ENCODE measurements around the gene HECTD4. TPM values are rescaled to one million over a fixed set of nuclear protein-coding genes. Genes with fewer than 3 reads are reported as not detected.

The HECTD4 gene
- total and polyA plus RNA-seq, 2 experiments from 2014 or later = 25.7 to 36.9 TPM

DNA sequence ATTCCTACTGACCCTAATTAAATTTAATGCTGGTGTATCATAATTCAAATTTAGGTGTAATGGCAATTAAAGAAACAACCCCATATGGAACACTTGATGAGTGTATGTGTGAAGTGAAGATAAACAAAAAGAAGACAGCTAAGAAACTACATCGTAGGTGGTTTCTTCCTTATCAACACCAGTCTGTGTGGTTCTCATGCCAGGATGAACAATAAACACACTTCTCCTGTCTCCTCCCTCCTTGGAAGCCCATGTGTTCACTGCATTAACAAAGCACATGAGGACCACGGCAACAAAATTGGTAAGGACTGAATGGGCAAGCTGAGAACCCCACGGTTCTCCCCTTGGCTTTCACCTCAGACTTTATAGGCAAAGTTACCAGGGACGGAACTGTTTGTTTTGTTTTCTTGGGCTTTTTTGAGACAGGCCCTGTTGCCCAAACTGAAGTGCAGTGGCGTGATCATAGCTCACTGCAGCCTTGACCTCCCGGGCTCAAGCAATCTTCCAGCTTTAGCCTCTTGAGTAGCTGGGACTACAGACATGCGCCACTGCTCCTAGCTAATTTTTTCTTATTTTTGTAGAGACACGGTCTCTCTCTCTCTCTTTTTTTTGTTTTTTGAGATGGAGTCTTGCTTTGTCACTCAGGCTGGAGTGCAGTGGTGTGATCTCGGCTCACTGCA, 185.9 kb downstream of the HECTD4 start:
- H3K4me3 ChIP-seq = no peak overlapping the region
- H3K9me2 ChIP-seq (ENCODE audit: insufficient read depth) = no peaks in the 10 kb centered on the region
- Mint-ChIP-seq H3K4me1 (peaks cover 3% of the 10 kb centered on the region; the same call in 2 of the 3 replicates), H3K36me3 (ENCODE audit: low read depth) (peaks cover 23% of the 10 kb centered on the region), H3K27ac (no peak overlapping the region), H3K4me3 (no peak overlapping the region), H3K9me3 (no peaks in the 10 kb centered on the region), H3K27me3 (ENCODE audit: insufficient read depth, low read depth, poor library complexity) (peaks cover 5% of the 10 kb centered on the region)
- DNase-seq (ENCODE audit: low spot score) = no peak
- no peaks in the 10 kb centered on the region for H3F3A ChIP-seq (replicated peaks; ENCODE audit: low read depth)
- H3K4me1 ChIP-seq (ENCODE audit: insufficient read depth) = no peaks in the 10 kb centered on the region
- H3K79me2 ChIP-seq (replicated peaks; ENCODE audit: insufficient read depth) = no peaks in the 10 kb centered on the region
- H3K27ac ChIP-seq (ENCODE audit: low read depth) = no peak overlapping the region
- no peak for TF ChIP-seq EZH2 (IDR thresholded peaks at IDR 0.05; ENCODE audit: low read depth, unreplicated experiment)
- no peak for TF ChIP-seq NANOG (IDR thresholded peaks at IDR 0.05; ENCODE audit: borderline replicate concordance)
- no peak for TF ChIP-seq ZNF114 (CRISPR knock-in tag; IDR thresholded peaks at IDR 0.05)
- TF ChIP-seq ZNF331 (CRISPR knock-in tag; IDR thresholded peaks at IDR 0.05; ENCODE audit: low read depth) = no peak
- TF ChIP-seq, protein P1, sequence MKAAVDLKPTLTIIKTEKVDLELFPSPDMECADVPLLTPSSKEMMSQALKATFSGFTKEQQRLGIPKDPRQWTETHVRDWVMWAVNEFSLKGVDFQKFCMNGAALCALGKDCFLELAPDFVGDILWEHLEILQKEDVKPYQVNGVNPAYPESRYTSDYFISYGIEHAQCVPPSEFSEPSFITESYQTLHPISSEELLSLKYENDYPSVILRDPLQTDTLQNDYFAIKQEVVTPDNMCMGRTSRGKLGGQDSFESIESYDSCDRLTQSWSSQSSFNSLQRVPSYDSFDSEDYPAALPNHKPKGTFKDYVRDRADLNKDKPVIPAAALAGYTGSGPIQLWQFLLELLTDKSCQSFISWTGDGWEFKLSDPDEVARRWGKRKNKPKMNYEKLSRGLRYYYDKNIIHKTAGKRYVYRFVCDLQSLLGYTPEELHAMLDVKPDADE (IDR thresholded peaks at IDR 0.05) = no peak
- TF ChIP-seq, protein P2, sequence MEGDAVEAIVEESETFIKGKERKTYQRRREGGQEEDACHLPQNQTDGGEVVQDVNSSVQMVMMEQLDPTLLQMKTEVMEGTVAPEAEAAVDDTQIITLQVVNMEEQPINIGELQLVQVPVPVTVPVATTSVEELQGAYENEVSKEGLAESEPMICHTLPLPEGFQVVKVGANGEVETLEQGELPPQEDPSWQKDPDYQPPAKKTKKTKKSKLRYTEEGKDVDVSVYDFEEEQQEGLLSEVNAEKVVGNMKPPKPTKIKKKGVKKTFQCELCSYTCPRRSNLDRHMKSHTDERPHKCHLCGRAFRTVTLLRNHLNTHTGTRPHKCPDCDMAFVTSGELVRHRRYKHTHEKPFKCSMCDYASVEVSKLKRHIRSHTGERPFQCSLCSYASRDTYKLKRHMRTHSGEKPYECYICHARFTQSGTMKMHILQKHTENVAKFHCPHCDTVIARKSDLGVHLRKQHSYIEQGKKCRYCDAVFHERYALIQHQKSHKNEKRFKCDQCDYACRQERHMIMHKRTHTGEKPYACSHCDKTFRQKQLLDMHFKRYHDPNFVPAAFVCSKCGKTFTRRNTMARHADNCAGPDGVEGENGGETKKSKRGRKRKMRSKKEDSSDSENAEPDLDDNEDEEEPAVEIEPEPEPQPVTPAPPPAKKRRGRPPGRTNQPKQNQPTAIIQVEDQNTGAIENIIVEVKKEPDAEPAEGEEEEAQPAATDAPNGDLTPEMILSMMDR (conservative IDR thresholded peaks at IDR 0.05; ENCODE audit: low read depth in 2 of 2) = no peak
- no peak for TF ChIP-seq CREB1 (CRISPR knock-in tag; IDR thresholded peaks at IDR 0.05; ENCODE audit: low read depth)
- TF ChIP-seq POLR2AphosphoS5 (IDR thresholded peaks at IDR 0.05; ENCODE audit: low read depth) = no peak
- TF ChIP-seq, protein P3, sequence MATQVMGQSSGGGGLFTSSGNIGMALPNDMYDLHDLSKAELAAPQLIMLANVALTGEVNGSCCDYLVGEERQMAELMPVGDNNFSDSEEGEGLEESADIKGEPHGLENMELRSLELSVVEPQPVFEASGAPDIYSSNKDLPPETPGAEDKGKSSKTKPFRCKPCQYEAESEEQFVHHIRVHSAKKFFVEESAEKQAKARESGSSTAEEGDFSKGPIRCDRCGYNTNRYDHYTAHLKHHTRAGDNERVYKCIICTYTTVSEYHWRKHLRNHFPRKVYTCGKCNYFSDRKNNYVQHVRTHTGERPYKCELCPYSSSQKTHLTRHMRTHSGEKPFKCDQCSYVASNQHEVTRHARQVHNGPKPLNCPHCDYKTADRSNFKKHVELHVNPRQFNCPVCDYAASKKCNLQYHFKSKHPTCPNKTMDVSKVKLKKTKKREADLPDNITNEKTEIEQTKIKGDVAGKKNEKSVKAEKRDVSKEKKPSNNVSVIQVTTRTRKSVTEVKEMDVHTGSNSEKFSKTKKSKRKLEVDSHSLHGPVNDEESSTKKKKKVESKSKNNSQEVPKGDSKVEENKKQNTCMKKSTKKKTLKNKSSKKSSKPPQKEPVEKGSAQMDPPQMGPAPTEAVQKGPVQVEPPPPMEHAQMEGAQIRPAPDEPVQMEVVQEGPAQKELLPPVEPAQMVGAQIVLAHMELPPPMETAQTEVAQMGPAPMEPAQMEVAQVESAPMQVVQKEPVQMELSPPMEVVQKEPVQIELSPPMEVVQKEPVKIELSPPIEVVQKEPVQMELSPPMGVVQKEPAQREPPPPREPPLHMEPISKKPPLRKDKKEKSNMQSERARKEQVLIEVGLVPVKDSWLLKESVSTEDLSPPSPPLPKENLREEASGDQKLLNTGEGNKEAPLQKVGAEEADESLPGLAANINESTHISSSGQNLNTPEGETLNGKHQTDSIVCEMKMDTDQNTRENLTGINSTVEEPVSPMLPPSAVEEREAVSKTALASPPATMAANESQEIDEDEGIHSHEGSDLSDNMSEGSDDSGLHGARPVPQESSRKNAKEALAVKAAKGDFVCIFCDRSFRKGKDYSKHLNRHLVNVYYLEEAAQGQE (IDR thresholded peaks at IDR 0.05; ENCODE audit: unreplicated experiment) = no peak
- TF ChIP-seq, protein P4, sequence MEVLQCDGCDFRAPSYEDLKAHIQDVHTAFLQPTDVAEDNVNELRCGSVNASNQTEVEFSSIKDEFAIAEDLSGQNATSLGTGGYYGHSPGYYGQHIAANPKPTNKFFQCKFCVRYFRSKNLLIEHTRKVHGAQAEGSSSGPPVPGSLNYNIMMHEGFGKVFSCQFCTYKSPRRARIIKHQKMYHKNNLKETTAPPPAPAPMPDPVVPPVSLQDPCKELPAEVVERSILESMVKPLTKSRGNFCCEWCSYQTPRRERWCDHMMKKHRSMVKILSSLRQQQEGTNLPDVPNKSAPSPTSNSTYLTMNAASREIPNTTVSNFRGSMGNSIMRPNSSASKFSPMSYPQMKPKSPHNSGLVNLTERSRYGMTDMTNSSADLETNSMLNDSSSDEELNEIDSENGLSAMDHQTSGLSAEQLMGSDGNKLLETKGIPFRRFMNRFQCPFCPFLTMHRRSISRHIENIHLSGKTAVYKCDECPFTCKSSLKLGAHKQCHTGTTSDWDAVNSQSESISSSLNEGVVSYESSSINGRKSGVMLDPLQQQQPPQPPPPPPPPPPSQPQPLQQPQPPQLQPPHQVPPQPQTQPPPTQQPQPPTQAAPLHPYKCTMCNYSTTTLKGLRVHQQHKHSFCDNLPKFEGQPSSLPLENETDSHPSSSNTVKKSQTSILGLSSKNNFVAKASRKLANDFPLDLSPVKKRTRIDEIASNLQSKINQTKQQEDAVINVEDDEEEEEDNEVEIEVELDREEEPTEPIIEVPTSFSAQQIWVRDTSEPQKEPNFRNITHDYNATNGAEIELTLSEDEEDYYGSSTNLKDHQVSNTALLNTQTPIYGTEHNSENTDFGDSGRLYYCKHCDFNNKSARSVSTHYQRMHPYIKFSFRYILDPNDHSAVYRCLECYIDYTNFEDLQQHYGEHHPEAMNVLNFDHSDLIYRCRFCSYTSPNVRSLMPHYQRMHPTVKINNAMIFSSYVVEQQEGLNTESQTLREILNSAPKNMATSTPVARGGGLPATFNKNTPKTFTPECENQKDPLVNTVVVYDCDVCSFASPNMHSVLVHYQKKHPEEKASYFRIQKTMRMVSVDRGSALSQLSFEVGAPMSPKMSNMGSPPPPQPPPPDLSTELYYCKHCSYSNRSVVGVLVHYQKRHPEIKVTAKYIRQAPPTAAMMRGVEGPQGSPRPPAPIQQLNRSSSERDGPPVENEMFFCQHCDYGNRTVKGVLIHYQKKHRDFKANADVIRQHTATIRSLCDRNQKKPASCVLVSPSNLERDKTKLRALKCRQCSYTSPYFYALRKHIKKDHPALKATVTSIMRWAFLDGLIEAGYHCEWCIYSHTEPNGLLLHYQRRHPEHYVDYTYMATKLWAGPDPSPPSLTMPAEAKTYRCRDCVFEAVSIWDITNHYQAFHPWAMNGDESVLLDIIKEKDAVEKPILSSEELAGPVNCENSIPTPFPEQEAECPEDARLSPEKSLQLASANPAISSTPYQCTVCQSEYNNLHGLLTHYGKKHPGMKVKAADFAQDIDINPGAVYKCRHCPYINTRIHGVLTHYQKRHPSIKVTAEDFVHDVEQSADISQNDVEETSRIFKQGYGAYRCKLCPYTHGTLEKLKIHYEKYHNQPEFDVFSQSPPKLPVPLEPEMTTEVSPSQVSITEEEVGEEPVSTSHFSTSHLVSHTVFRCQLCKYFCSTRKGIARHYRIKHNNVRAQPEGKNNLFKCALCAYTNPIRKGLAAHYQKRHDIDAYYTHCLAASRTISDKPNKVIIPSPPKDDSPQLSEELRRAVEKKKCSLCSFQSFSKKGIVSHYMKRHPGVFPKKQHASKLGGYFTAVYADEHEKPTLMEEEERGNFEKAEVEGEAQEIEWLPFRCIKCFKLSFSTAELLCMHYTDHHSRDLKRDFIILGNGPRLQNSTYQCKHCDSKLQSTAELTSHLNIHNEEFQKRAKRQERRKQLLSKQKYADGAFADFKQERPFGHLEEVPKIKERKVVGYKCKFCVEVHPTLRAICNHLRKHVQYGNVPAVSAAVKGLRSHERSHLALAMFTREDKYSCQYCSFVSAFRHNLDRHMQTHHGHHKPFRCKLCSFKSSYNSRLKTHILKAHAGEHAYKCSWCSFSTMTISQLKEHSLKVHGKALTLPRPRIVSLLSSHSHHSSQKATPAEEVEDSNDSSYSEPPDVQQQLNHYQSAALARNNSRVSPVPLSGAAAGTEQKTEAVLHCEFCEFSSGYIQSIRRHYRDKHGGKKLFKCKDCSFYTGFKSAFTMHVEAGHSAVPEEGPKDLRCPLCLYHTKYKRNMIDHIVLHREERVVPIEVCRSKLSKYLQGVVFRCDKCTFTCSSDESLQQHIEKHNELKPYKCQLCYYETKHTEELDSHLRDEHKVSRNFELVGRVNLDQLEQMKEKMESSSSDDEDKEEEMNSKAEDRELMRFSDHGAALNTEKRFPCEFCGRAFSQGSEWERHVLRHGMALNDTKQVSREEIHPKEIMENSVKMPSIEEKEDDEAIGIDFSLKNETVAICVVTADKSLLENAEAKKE (CRISPR knock-in tag; IDR thresholded peaks at IDR 0.05) = no peak
- no peak for TF ChIP-seq STAT1 (IDR thresholded peaks at IDR 0.05; ENCODE audit: unreplicated experiment)
- H3K4me2 ChIP-seq = no peak overlapping the region
- 0 out of 2 replicates have a peak, but pooled peaks cover 4% of the 10 kb centered on the region for H4K20me1 ChIP-seq (replicated peaks; ENCODE audit: insufficient read depth)
- H3K36me3 ChIP-seq (ENCODE audit: insufficient read depth) = peaks cover 7% of the 10 kb centered on the region
- H2AFZ ChIP-seq = no peak overlapping the region
- H3K27me3 ChIP-seq (ENCODE audit: insufficient read depth) = no peaks in the 10 kb centered on the region
- ATAC-seq = no peak

Data from GM23338 (cell line).